ENCODE data around the gene FCHSD2. TPM values are rescaled to one million over a fixed set of nuclear protein-coding genes. Genes with fewer than 3 reads are reported as not detected.

Gene FCHSD2
- total and polyA plus RNA-seq, 2 of the 13 experiments (the other 11 are each of a cell fraction or from before 2014, with no cell fraction given): 20.5 to 24.8 TPM

- TF ChIP-seq ZNF207 (IDR thresholded peaks at IDR 0.05; ENCODE audit: borderline replicate concordance) (no peak), ZNF768 (CRISPR knock-in tag; IDR thresholded peaks at IDR 0.05) (peak; percentile 71), HMG20A (CRISPR knock-in tag; IDR thresholded peaks at IDR 0.05; ENCODE audit: borderline replicate concordance) (no peak), RCOR2 (CRISPR knock-in tag; IDR thresholded peaks at IDR 0.05) (peak; percentile 45; the same call in 1 of the 2 replicates), ZNF772 (CRISPR knock-in tag; IDR thresholded peaks at IDR 0.05) (peak; percentile 16; the same call in 1 of the 2 replicates), ZFP91 (CRISPR knock-in tag; IDR thresholded peaks at IDR 0.05; ENCODE audit: borderline replicate concordance) (peak; percentile 75), SCMH1 (CRISPR knock-in tag; IDR thresholded peaks at IDR 0.05; ENCODE audit: borderline replicate concordance) (no peak), CC2D1A (CRISPR knock-in tag; IDR thresholded peaks at IDR 0.05) (no peak), YY1 (IDR thresholded peaks at IDR 0.05; ENCODE audit: insufficient read depth, insufficient replicate concordance, low read depth, low read length) (no peak), ZNF83 (CRISPR knock-in tag; IDR thresholded peaks at IDR 0.05; ENCODE audit: borderline replicate concordance) (no peak), ZNF678 (CRISPR knock-in tag; IDR thresholded peaks at IDR 0.05) (peak; percentile 92; the same call in 1 of the 2 replicates), EEA1 (CRISPR knock-in tag; IDR thresholded peaks at IDR 0.05; ENCODE audit: borderline replicate concordance) (no peak), ZNF770 (CRISPR knock-in tag; IDR thresholded peaks at IDR 0.05) (peak; percentile 93), ARNT (IDR thresholded peaks at IDR 0.05) (no peak), RARA (CRISPR knock-in tag; IDR thresholded peaks at IDR 0.05) (peak; percentile 60; the same call in 1 of the 2 replicates), ZNF230 (CRISPR knock-in tag; IDR thresholded peaks at IDR 0.05) (peak; percentile 88), ZNF558 (CRISPR knock-in tag; IDR thresholded peaks at IDR 0.05; ENCODE audit: borderline replicate concordance) (no peak), SPEN (CRISPR knock-in tag; IDR thresholded peaks at IDR 0.05; ENCODE audit: low read depth) (peak; percentile 90), KAT2B (IDR thresholded peaks at IDR 0.05; ENCODE audit: borderline replicate concordance, low read depth, low read length) (peak; percentile 84), GZF1 (CRISPR knock-in tag; IDR thresholded peaks at IDR 0.05) (peak; percentile 64; the same call in 1 of the 2 replicates), KMT2B (CRISPR knock-in tag; IDR thresholded peaks at IDR 0.05) (0 out of 2 replicates have a peak, but pooled peaks have one; percentile 13), TOE1 (CRISPR knock-in tag; IDR thresholded peaks at IDR 0.05) (no peak), ARID2 (CRISPR knock-in tag; IDR thresholded peaks at IDR 0.05; ENCODE audit: borderline replicate concordance) (no peak), ARID3A (IDR thresholded peaks at IDR 0.05; ENCODE audit: low read depth, low read length) (no peak), ZSCAN9 (CRISPR knock-in tag; IDR thresholded peaks at IDR 0.05; ENCODE audit: borderline replicate concordance) (no peak), ZNF460 (CRISPR knock-in tag; IDR thresholded peaks at IDR 0.05; ENCODE audit: borderline replicate concordance) (no peak; the same call in 1 of the 2 replicates)
These were observed 354.7 kb downstream of the FCHSD2 start (continued) for GRCh38 chr11:72787216-72788104.
